ENCODE measurements around the gene LRRC7. TPM values are rescaled to one million over a fixed set of nuclear protein-coding genes. Genes with fewer than 3 reads are reported as not detected.
"Not testable (repeated sequence)": the region's sequence is repeated elsewhere in the genome, so short reads cannot be mapped to it uniquely, and the experiment has no call there.

The LRRC7 gene
- total and polyA plus RNA-seq, 7 experiments from 2014 or later: 0.15 to 6.4 (median 0.46) TPM; not detected in 1

- Histone ChIP-seq H3K36me3 (ENCODE audit: control insufficient read depth in 2 of 3, insufficient read depth in 3 of 3, low read length in 3 of 3) (no peaks in the 10 kb centered on the region), H3K4me1 (ENCODE audit: control insufficient read depth in 2 of 2, insufficient read depth in 2 of 2, low read length in 2 of 2) (no peaks in the 10 kb centered on the region), H3K4me3 (ENCODE audit: low read length) (no peak overlapping the region), H3K27me3 (ENCODE audit: control insufficient read depth in 2 of 2, insufficient read depth in 2 of 2, low read length in 2 of 2) (no peaks in the 10 kb centered on the region), H3K27ac (ENCODE audit: low read depth, low read length) (no peak overlapping the region), H3K9me3 (ENCODE audit: control insufficient read depth in 2 of 3, low read length in 3 of 3) (no peaks in the 10 kb centered on the region)
- intact Hi-C loops (cut with micrococcal nuclease): no loop called here
- ATAC-seq: no peak
- ChIA-PET CTCF (no interaction called here), POLR2A (no interaction called here)
- Mint-ChIP-seq H3K27ac (no peak overlapping the region), H3K9me3 (peaks cover 0 to 17% (median 6%) of the 10 kb centered on the region in 11 donors), H3K4me3 (no peak overlapping the region), H3K27me3 (no peaks in the 10 kb centered on the region), H3K36me3 (peaks cover 0 to 5% (median 0%) of the 10 kb centered on the region in 5 donors), H3K4me1 (no peaks in the 10 kb centered on the region)
- DNase-seq: no peak
Measured at GRCh38 chr1:69921486-69921885, 353.8 kb downstream of the LRRC7 start.

GRCh38 chr1:69928234-69928633 is 360.5 kb downstream of the LRRC7 start:
- H3K27ac ChIP-seq (ENCODE audit: low read depth, low read length); H3K36me3 ChIP-seq (ENCODE audit: control insufficient read depth in 2 of 3, insufficient read depth in 3 of 3, low read length in 3 of 3); intact Hi-C loops (cut with micrococcal nuclease); DNase-seq; H3K36me3 Mint-ChIP-seq; H3K4me1 Mint-ChIP-seq; H3K4me3 Mint-ChIP-seq; H3K4me3 ChIP-seq (ENCODE audit: low read length); H3K27ac Mint-ChIP-seq; H3K27me3 ChIP-seq (ENCODE audit: control insufficient read depth in 2 of 2, insufficient read depth in 2 of 2, low read length in 2 of 2); CTCF ChIA-PET; ATAC-seq; H3K9me3 ChIP-seq (ENCODE audit: control insufficient read depth in 2 of 3, low read length in 3 of 3); POLR2A ChIA-PET; H3K4me1 ChIP-seq (ENCODE audit: control insufficient read depth in 2 of 2, insufficient read depth in 2 of 2, low read length in 2 of 2); H3K27me3 Mint-ChIP-seq: not testable (repeated sequence)
- H3K9me3 Mint-ChIP-seq: peaks cover 2 to 20% (median 10%) of the 10 kb centered on the region in 11 donors

- POLR2A ChIA-PET: no interaction called here
- Mint-ChIP-seq H3K4me1 (peaks cover 0 to 1% (median 0%) of the 10 kb centered on the region in 7 donors), H3K27me3 (no peaks in the 10 kb centered on the region), H3K9me3 (peaks cover 2 to 25% (median 11%) of the 10 kb centered on the region in 11 donors), H3K36me3 (peaks cover 0 to 5% (median 0%) of the 10 kb centered on the region in 5 donors), H3K27ac (no peak overlapping the region), H3K4me3 (no peak overlapping the region)
- H3K9me3 ChIP-seq (ENCODE audit: control insufficient read depth in 2 of 3, low read length in 3 of 3): no peaks in the 10 kb centered on the region
- no peak overlapping the region for H3K27ac ChIP-seq (ENCODE audit: low read depth, low read length)
- DNase-seq: no peak
- ATAC-seq: no peak
- H3K36me3 ChIP-seq (ENCODE audit: control insufficient read depth in 2 of 3, insufficient read depth in 3 of 3, low read length in 3 of 3): no peaks in the 10 kb centered on the region
- no peaks in the 10 kb centered on the region for H3K4me1 ChIP-seq (ENCODE audit: control insufficient read depth in 2 of 2, insufficient read depth in 2 of 2, low read length in 2 of 2)
- CTCF ChIA-PET: no interaction called here
- no peak overlapping the region for H3K4me3 ChIP-seq (ENCODE audit: low read length)
- intact Hi-C loops (cut with micrococcal nuclease): no loop called here
- H3K27me3 ChIP-seq (ENCODE audit: control insufficient read depth in 2 of 2, insufficient read depth in 2 of 2, low read length in 2 of 2): no peaks in the 10 kb centered on the region
Measured at GRCh38 chr1:69929308-69930057, 361.8 kb downstream of the LRRC7 start.

- ChIA-PET POLR2A (no interaction called here), CTCF (no interaction called here)
- peaks cover 2 to 25% (median 11%) of the 10 kb centered on the region in 11 donors for H3K9me3 Mint-ChIP-seq
- intact Hi-C loops (cut with micrococcal nuclease): no loop called here
- Histone ChIP-seq H3K36me3 (ENCODE audit: control insufficient read depth in 2 of 3, insufficient read depth in 3 of 3, low read length in 3 of 3) (no peaks in the 10 kb centered on the region), H3K4me3 (ENCODE audit: low read length) (no peak overlapping the region), H3K27me3 (ENCODE audit: control insufficient read depth in 2 of 2, insufficient read depth in 2 of 2, low read length in 2 of 2) (no peaks in the 10 kb centered on the region), H3K9me3 (ENCODE audit: control insufficient read depth in 2 of 3, low read length in 3 of 3) (no peaks in the 10 kb centered on the region), H3K27ac (ENCODE audit: low read depth, low read length) (no peak overlapping the region), H3K4me1 (ENCODE audit: control insufficient read depth in 2 of 2, insufficient read depth in 2 of 2, low read length in 2 of 2) (no peaks in the 10 kb centered on the region)
- ATAC-seq: no peak
- H3K27me3 Mint-ChIP-seq: no peaks in the 10 kb centered on the region
- peaks cover 0 to 1% (median 0%) of the 10 kb centered on the region in 7 donors for H3K4me1 Mint-ChIP-seq
- no peak for DNase-seq
- no peak overlapping the region for H3K27ac Mint-ChIP-seq
- H3K4me3 Mint-ChIP-seq: no peak overlapping the region
- peaks cover 0 to 5% (median 0%) of the 10 kb centered on the region in 5 donors for H3K36me3 Mint-ChIP-seq
Measured at GRCh38 chr1:69930396-69930795, 362.7 kb downstream of the LRRC7 start.

- DNase-seq (no peak), ATAC-seq (no peak)
- Histone ChIP-seq H3K27ac (ENCODE audit: low read depth, low read length) (no peak overlapping the region), H3K27me3 (ENCODE audit: control insufficient read depth in 2 of 2, insufficient read depth in 2 of 2, low read length in 2 of 2) (no peaks in the 10 kb centered on the region), H3K9me3 (ENCODE audit: control insufficient read depth in 2 of 3, low read length in 3 of 3) (no peaks in the 10 kb centered on the region), H3K4me1 (ENCODE audit: control insufficient read depth in 2 of 2, insufficient read depth in 2 of 2, low read length in 2 of 2) (no peaks in the 10 kb centered on the region), H3K4me3 (ENCODE audit: low read length) (no peak overlapping the region), H3K36me3 (ENCODE audit: control insufficient read depth in 2 of 3, insufficient read depth in 3 of 3, low read length in 3 of 3) (no peaks in the 10 kb centered on the region)
- H3K4me3 Mint-ChIP-seq: no peak overlapping the region
- ChIA-PET POLR2A (no interaction called here), CTCF (no interaction called here)
- peaks cover 0 to 1% (median 0%) of the 10 kb centered on the region in 7 donors for H3K4me1 Mint-ChIP-seq
- H3K9me3 Mint-ChIP-seq: peaks cover 2 to 25% (median 10%) of the 10 kb centered on the region in 11 donors
- H3K27me3 Mint-ChIP-seq: no peaks in the 10 kb centered on the region
- H3K27ac Mint-ChIP-seq: no peak overlapping the region
- intact Hi-C loops (cut with micrococcal nuclease): no loop called here
- peaks cover 0 to 5% (median 0%) of the 10 kb centered on the region in 5 donors for H3K36me3 Mint-ChIP-seq
Measured at GRCh38 chr1:69932760-69933159, 365.0 kb downstream of the LRRC7 start.

GRCh38 chr1:69940231-69940630 is 372.5 kb downstream of the LRRC7 start:
- ChIA-PET POLR2A (no interaction called here), CTCF (no interaction called here)
- Mint-ChIP-seq H3K4me1 (no peaks in the 10 kb centered on the region), H3K27ac (no peak overlapping the region), H3K27me3 (no peaks in the 10 kb centered on the region), H3K9me3 (peaks cover 0 to 22% (median 3%) of the 10 kb centered on the region in 11 donors), H3K36me3 (no peaks in the 10 kb centered on the region), H3K4me3 (no peak overlapping the region)
- DNase-seq (no peak), ATAC-seq (no peak)
- intact Hi-C loops (cut with micrococcal nuclease): no loop called here
- no peaks in the 10 kb centered on the region for H3K9me3 ChIP-seq (ENCODE audit: control insufficient read depth in 2 of 3, low read length in 3 of 3)
- H3K27ac ChIP-seq (ENCODE audit: low read depth, low read length): no peak overlapping the region
- H3K27me3 ChIP-seq (ENCODE audit: control insufficient read depth in 2 of 2, insufficient read depth in 2 of 2, low read length in 2 of 2): no peaks in the 10 kb centered on the region
- H3K36me3 ChIP-seq (ENCODE audit: control insufficient read depth in 2 of 3, insufficient read depth in 3 of 3, low read length in 3 of 3): no peaks in the 10 kb centered on the region
- no peaks in the 10 kb centered on the region for H3K4me1 ChIP-seq (ENCODE audit: control insufficient read depth in 2 of 2, insufficient read depth in 2 of 2, low read length in 2 of 2)
- H3K4me3 ChIP-seq (ENCODE audit: low read length): no peak overlapping the region

- intact Hi-C loops (cut with micrococcal nuclease): no loop called here
- H3K27me3 Mint-ChIP-seq: no peaks in the 10 kb centered on the region
- no peak overlapping the region for H3K27ac Mint-ChIP-seq
- Histone ChIP-seq H3K4me3 (ENCODE audit: low read length) (no peak overlapping the region), H3K9me3 (ENCODE audit: control insufficient read depth in 2 of 3, low read length in 3 of 3) (no peaks in the 10 kb centered on the region), H3K4me1 (ENCODE audit: control insufficient read depth in 2 of 2, insufficient read depth in 2 of 2, low read length in 2 of 2) (no peaks in the 10 kb centered on the region), H3K27me3 (ENCODE audit: control insufficient read depth in 2 of 2, insufficient read depth in 2 of 2, low read length in 2 of 2) (no peaks in the 10 kb centered on the region), H3K36me3 (ENCODE audit: control insufficient read depth in 2 of 3, insufficient read depth in 3 of 3, low read length in 3 of 3) (no peaks in the 10 kb centered on the region), H3K27ac (ENCODE audit: low read depth, low read length) (no peak overlapping the region)
- ChIA-PET POLR2A (no interaction called here), CTCF (no interaction called here)
- no peak for DNase-seq
- H3K4me1 Mint-ChIP-seq: no peaks in the 10 kb centered on the region
- no peaks in the 10 kb centered on the region for H3K36me3 Mint-ChIP-seq
- H3K9me3 Mint-ChIP-seq: peaks cover 0 to 26% (median 3%) of the 10 kb centered on the region in 11 donors
- ATAC-seq: no peak
- H3K4me3 Mint-ChIP-seq: no peak overlapping the region
Measured at GRCh38 chr1:69940816-69941215, 373.1 kb downstream of the LRRC7 start.
